Keratinocyte (primary cell): Measurements from ENCODE around the gene CTNNA2.

Experiments used
- CTCF ChIP-seq, 3 experiments: IDR thresholded peaks in 1 of 3; conservative IDR thresholded peaks in 1 of 3; optimal IDR thresholded peaks in 1 of 3; 2 replicates in 2 of 3; 3 replicates in 1 of 3; pipeline versions ENCODE3 to v1.5.1; 2011; ENCODE audit warnings: low read length in 3 of 3, mild to moderate bottlenecking in 3 of 3, moderate library complexity in 2 of 3, control low read depth in 1 of 3, inconsistent platforms in 1 of 3; ENCODE audit not compliant: insufficient read depth in 2 of 3; ENCODE audit errors: extremely low read depth in 1 of 3
- EZH2 ChIP-seq: IDR thresholded peaks from one replicate; pipeline ENCODE4 v1.6.1; 2012; ENCODE audit warnings: inconsistent platforms, mild to moderate bottlenecking, low read length, moderate library complexity

GRCh38 chr2:80061881-80062280 is 549.0 kb downstream of the CTNNA2 start:
- TF ChIP-seq CTCF (optimal IDR thresholded peaks at IDR 0.05 in 1 of 3, IDR thresholded peaks at IDR 0.05 in 1 of 3, conservative IDR thresholded peaks at IDR 0.05 in 1 of 3; ENCODE audit: extremely low read depth in 1 of 3, insufficient read depth in 2 of 3, low read length in 3 of 3): no peak
- TF ChIP-seq EZH2: no peak
